ENCODE measurements around the gene DGKQ. TPM values are rescaled to one million over a fixed set of nuclear protein-coding genes. Genes with fewer than 3 reads are reported as not detected.

Gene DGKQ
- total RNA-seq, 2 experiments from 2014 or later = 9.3 to 11.3 TPM

GRCh38 chr4:954211-955020 is 19.0 kb downstream of the DGKQ start:
- Mint-ChIP-seq H3K9me3 (ENCODE audit: low read depth) (no peaks in the 10 kb centered on the region), H3K27me3 (no peaks in the 10 kb centered on the region), H3K27ac (no peak overlapping the region), H3K4me1 (no peaks in the 10 kb centered on the region), H3K4me3 (no peak overlapping the region), H3K36me3 (ENCODE audit: low read depth) (peaks cover 11% of the 10 kb centered on the region)
- ChIA-PET CTCF (no interaction called here), POLR2A (interaction anchor here (0.6 kb wide), 1 partner anchor 311 kb away, joined by 5 read pairs; no protein-coding TSS in a partner anchor)
- ATAC-seq = no peak
- intact Hi-C loops (cut with DNase I, micrococcal nuclease) = no loop called here
- no peak for DNase-seq

GRCh38 chr4:953574-953915 is 19.8 kb downstream of the DGKQ start:
- H3K4me3 Mint-ChIP-seq = no peak overlapping the region
- ChIA-PET CTCF (no interaction called here), POLR2A (interaction anchor here (0.6 kb wide), 1 partner anchor 310 kb away, joined by 5 read pairs; no protein-coding TSS in a partner anchor)
- H3K27ac Mint-ChIP-seq = no peak overlapping the region
- H3K4me1 Mint-ChIP-seq = no peaks in the 10 kb centered on the region
- peaks cover 11% of the 10 kb centered on the region for H3K36me3 Mint-ChIP-seq (ENCODE audit: low read depth)
- H3K27me3 Mint-ChIP-seq = no peaks in the 10 kb centered on the region
- no peak for DNase-seq
- no peak for ATAC-seq
- no peaks in the 10 kb centered on the region for H3K9me3 Mint-ChIP-seq (ENCODE audit: low read depth)
- intact Hi-C loops (cut with DNase I, micrococcal nuclease) = no loop called here

- H3K27me3 Mint-ChIP-seq = no peaks in the 10 kb centered on the region
- intact Hi-C loops (cut with DNase I, micrococcal nuclease) = no loop called here
- ChIA-PET CTCF (no interaction called here), POLR2A (no interaction called here)
- ATAC-seq = no peak
- H3K4me3 Mint-ChIP-seq = no peak overlapping the region
- DNase-seq = no peak
- peaks cover 11% of the 10 kb centered on the region for H3K36me3 Mint-ChIP-seq (ENCODE audit: low read depth)
- H3K4me1 Mint-ChIP-seq = no peaks in the 10 kb centered on the region
- H3K9me3 Mint-ChIP-seq (ENCODE audit: low read depth) = no peaks in the 10 kb centered on the region
- H3K27ac Mint-ChIP-seq = no peak overlapping the region
Measured at GRCh38 chr4:952881-953573, 20.3 kb downstream of the DGKQ start.

GRCh38 chr4:951594-952468 is 21.5 kb downstream of the DGKQ start:
- no peak for DNase-seq
- ATAC-seq = no peak
- peaks cover 11% of the 10 kb centered on the region for H3K36me3 Mint-ChIP-seq (ENCODE audit: low read depth)
- H3K27me3 Mint-ChIP-seq = no peaks in the 10 kb centered on the region
- no peaks in the 10 kb centered on the region for H3K9me3 Mint-ChIP-seq (ENCODE audit: low read depth)
- no peak overlapping the region for H3K4me3 Mint-ChIP-seq
- H3K27ac Mint-ChIP-seq = no peak overlapping the region
- H3K4me1 Mint-ChIP-seq = no peaks in the 10 kb centered on the region
- ChIA-PET POLR2A (no interaction called here), CTCF (no interaction called here)
- intact Hi-C loops (cut with DNase I, micrococcal nuclease) = no loop called here

- no peak overlapping the region for H3K4me3 Mint-ChIP-seq
- no peak for ATAC-seq
Measured at GRCh38 chr4:951186-951585, 22.2 kb downstream of the DGKQ start.

GRCh38 chr4:950136-951020 is 23.0 kb downstream of the DGKQ start:
- CTCF ChIA-PET = no interaction called here
- intact Hi-C loops (cut with DNase I, micrococcal nuclease) = no loop called here
- Mint-ChIP-seq H3K9me3 (ENCODE audit: low read depth) (no peaks in the 10 kb centered on the region), H3K27me3 (no peaks in the 10 kb centered on the region), H3K4me1 (no peaks in the 10 kb centered on the region), H3K4me3 (no peak overlapping the region), H3K36me3 (ENCODE audit: low read depth) (peaks cover 11% of the 10 kb centered on the region), H3K27ac (no peak overlapping the region)
- POLR2A ChIA-PET = no interaction called here
- ATAC-seq = no peak
- no peak for DNase-seq

More at GRCh38 chr4:951186-951585, 22.2 kb downstream of the DGKQ start:
- intact Hi-C loops (cut with DNase I, micrococcal nuclease) = no loop called here
- Mint-ChIP-seq H3K9me3 (ENCODE audit: low read depth) (no peaks in the 10 kb centered on the region), H3K4me1 (no peaks in the 10 kb centered on the region), H3K27me3 (no peaks in the 10 kb centered on the region), H3K27ac (no peak overlapping the region), H3K36me3 (ENCODE audit: low read depth) (peaks cover 11% of the 10 kb centered on the region)
- ChIA-PET POLR2A (no interaction called here), CTCF (no interaction called here)
- DNase-seq = no peak

- DNase-seq (no peak), ATAC-seq (no peak)
- Mint-ChIP-seq H3K4me1 (no peaks in the 10 kb centered on the region), H3K27me3 (no peaks in the 10 kb centered on the region), H3K4me3 (no peak overlapping the region), H3K27ac (no peak overlapping the region), H3K9me3 (ENCODE audit: low read depth) (no peaks in the 10 kb centered on the region), H3K36me3 (ENCODE audit: low read depth) (peaks cover 10% of the 10 kb centered on the region)
- CTCF ChIA-PET = no interaction called here
- POLR2A ChIA-PET = no interaction called here
- intact Hi-C loops (cut with DNase I, micrococcal nuclease) = no loop called here
Measured at GRCh38 chr4:949656-950055, 23.7 kb downstream of the DGKQ start.

GRCh38 chr4:948936-949300 is 24.5 kb downstream of the DGKQ start:
- H3K36me3 Mint-ChIP-seq (ENCODE audit: low read depth) = peaks cover 5% of the 10 kb centered on the region
- intact Hi-C loops (cut with DNase I, micrococcal nuclease) = no loop called here
- no peaks in the 10 kb centered on the region for H3K9me3 Mint-ChIP-seq (ENCODE audit: low read depth)
- POLR2A ChIA-PET = no interaction called here
- DNase-seq (no peak), ATAC-seq (no peak)
- H3K4me3 Mint-ChIP-seq = no peak overlapping the region
- CTCF ChIA-PET = no interaction called here
- no peak overlapping the region for H3K27ac Mint-ChIP-seq
- no peaks in the 10 kb centered on the region for H3K27me3 Mint-ChIP-seq
- no peaks in the 10 kb centered on the region for H3K4me1 Mint-ChIP-seq

GRCh38 chr4:948101-948935 is 25.1 kb downstream of the DGKQ start:
- no peak overlapping the region for H3K27ac Mint-ChIP-seq
- no peak for DNase-seq
- no peak overlapping the region for H3K4me3 Mint-ChIP-seq
- POLR2A ChIA-PET = no interaction called here
- ATAC-seq = no peak
- CTCF ChIA-PET = interaction anchor here (0.6 kb wide), 1 partner anchor 185 kb away, joined by 3 read pairs; no protein-coding TSS in a partner anchor
- no peaks in the 10 kb centered on the region for H3K9me3 Mint-ChIP-seq (ENCODE audit: low read depth)
- no peaks in the 10 kb centered on the region for H3K4me1 Mint-ChIP-seq
- intact Hi-C loops (cut with DNase I, micrococcal nuclease) = no loop called here
- H3K36me3 Mint-ChIP-seq (ENCODE audit: low read depth) = peaks cover 2% of the 10 kb centered on the region
- H3K27me3 Mint-ChIP-seq = no peaks in the 10 kb centered on the region

GRCh38 chr4:947491-947971 is 25.8 kb downstream of the DGKQ start:
- DNase-seq = no peak
- H3K9me3 Mint-ChIP-seq (ENCODE audit: low read depth) = no peaks in the 10 kb centered on the region

More at GRCh38 chr4:947491-947971, 25.8 kb downstream of the DGKQ start:
- intact Hi-C loops (cut with DNase I, micrococcal nuclease) = no loop called here
- Mint-ChIP-seq H3K4me3 (no peak overlapping the region), H3K36me3 (ENCODE audit: low read depth) (no peaks in the 10 kb centered on the region), H3K27ac (no peak overlapping the region), H3K27me3 (no peaks in the 10 kb centered on the region), H3K4me1 (no peaks in the 10 kb centered on the region)
- ChIA-PET CTCF (no interaction called here), POLR2A (no interaction called here)
- ATAC-seq = no peak
